HG02885 (cell line): ENCODE results near the gene AUNIP.

Experiments used
- ATAC-seq: cut with Tn5 transposase; IDR thresholded peaks from one replicate; pipeline ENCODE4 v1.9.1; 2021; ENCODE audit warnings: mild to moderate bottlenecking; ENCODE audit not compliant: unreplicated experiment, poor library complexity

The AUNIP gene

GRCh38 chr1:25834894-25835293 lies 24.4 kb downstream of the AUNIP start:
- no peak for ATAC-seq

DNA sequence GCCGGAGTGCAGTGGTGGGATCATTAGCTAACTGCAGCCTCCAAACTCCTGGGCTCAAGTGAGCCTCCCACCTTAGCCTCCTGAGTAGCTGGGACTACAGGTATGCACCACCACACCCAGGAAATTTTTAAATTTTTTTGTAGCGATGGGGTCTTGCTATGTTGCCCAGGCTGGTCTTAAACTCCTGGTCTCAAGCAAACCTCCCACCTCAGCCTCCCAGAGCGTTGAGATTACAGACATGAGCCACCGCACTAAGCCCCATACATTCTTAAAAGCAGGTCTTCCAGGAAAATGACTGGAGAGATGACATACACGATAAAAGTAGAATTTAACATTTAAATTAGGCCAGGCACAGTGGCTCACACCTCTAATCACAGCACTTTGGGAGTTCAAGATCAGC lies 26.1 kb downstream of the AUNIP start:
- ATAC-seq = no peak

GRCh38 chr1:25832336-25833037 lies 26.8 kb downstream of the AUNIP start:
- ATAC-seq = no peak

- no peak for ATAC-seq
Measured at GRCh38 chr1:25831569-25832196, 27.6 kb downstream of the AUNIP start.

DNA sequence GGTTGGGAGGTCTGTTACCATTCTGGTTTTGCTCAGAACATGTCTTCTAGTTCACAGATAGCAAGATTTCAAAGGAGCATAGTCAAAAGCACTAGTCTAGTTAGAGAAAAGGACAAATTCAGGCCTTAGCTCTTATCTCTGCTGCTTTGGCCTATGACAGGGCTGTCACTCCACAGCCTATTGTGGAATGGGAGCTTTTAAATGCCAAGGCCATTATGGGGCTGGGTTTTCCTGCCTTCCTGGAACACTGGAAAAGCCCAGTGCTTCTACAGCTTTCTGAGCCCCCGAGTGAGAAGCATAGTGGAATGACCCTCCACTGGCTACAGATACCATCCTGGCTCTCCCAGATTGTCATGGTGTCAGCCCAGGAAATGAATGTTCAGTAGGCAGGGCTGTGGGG lies 30.2 kb downstream of the AUNIP start:
- ATAC-seq = no peak

DNA sequence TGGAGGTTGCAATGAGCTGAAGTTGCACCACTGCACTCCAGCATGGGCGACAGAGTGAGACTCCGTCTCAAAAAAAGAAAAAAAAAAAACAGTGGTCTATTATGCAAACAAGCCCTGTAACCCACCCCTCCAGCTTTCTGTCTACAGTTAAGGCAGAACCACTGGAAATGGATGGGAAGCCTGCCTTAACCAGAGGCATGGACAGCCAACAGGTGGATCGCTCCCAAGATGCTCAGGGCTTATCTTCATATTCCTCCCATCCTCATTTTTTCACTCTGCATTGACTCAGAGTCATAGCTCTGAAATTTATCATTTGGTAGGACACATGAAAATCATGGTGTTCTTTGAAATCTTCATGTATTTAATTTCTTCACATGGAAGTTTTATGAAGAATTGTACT lies 30.8 kb downstream of the AUNIP start:
- no peak for ATAC-seq

- ATAC-seq = no peak
Measured at GRCh38 chr1:25826571-25826970, 32.7 kb downstream of the AUNIP start.

GRCh38 chr1:25825605-25826004 lies 33.7 kb downstream of the AUNIP start:
- no peak for ATAC-seq

GRCh38 chr1:25821630-25822091 lies 37.6 kb downstream of the AUNIP start:
- ATAC-seq = no peak

DNA sequence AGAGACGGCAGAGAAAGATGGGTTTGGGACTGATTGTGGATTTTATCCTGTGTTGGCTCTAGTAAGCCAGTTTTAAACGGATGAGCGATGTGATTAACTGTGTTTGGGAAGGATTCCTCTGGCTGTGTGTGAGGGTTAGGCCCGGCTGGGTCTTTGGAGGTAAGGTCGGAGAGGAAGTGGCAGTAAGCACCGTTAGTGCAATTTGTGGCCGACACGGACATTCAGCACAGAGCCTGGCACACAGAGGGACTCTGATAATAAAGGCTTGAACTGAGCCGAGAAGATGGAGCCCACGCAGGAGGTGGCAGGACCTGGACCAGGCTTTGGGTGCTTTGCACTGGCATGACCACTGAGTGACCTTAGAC lies 38.2 kb downstream of the AUNIP start:
- no peak for ATAC-seq

GRCh38 chr1:25820247-25821111 lies 38.8 kb downstream of the AUNIP start:
- peak; percentile 38 for ATAC-seq

DNA sequence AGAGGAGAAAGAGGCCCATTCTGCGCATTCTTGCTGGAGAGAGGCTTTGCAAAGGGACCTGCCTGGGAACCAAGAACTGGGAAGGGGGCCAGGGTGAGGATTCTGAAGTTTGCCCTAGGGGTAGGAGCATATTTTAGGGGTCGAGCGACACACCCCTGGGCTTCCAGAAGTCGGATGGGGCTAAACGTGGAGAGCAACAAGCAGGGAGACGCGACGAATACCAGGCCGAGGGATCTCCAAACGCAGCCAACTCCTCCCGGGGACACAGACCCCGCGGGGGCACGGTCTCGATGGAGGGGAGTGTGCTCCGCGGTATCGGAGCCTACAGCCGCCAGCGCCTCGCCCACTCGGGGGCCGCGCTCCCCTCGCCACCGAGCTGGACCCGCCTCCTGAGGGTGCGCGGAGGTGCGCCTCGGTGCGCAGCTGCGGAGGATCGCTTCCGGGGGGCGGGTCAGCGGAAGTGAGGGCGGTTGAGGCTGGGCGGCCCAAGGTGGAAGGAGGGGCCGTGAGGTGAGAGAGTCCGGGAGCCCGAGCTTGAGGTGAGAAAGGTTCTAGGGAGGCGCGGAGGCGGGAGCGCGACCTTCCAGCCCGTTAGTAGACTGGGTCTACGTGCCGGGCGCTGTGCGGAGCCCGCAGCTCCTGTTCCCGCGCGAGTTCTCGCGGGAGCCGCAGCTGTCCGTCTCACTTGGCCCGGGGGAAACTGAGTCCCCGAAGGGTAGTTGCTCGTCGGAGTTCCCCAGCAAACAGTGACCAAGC lies 39.6 kb downstream of the AUNIP start, which contains the start of gene MTFR1L:
MTFR1L (plus strand) TSS at position 464 of the 756 bp plus-strand sequence. CDS start 3,151 bp downstream, outside the sequence.
- peak; percentile 88 for ATAC-seq

DNA sequence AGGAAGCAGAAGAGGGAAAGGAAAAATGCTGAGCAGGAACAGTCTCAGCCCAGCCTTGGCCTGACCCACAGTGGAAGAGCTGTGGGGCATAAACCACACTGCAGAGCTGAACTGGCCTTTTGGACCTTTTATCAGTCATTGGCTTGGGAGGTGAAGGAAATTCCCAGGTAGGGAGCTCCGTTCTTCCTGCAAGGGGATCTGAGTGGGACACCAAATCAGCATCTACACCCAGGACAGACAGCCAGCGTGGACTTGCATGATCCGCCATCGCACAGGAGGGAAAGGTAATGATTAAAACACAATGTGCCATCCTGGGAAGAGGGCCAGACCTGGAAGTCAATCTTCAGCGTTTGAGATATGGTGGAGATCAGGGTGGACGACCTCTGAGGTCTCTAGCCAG lies 40.7 kb downstream of the AUNIP start:
- ATAC-seq = no peak

DNA sequence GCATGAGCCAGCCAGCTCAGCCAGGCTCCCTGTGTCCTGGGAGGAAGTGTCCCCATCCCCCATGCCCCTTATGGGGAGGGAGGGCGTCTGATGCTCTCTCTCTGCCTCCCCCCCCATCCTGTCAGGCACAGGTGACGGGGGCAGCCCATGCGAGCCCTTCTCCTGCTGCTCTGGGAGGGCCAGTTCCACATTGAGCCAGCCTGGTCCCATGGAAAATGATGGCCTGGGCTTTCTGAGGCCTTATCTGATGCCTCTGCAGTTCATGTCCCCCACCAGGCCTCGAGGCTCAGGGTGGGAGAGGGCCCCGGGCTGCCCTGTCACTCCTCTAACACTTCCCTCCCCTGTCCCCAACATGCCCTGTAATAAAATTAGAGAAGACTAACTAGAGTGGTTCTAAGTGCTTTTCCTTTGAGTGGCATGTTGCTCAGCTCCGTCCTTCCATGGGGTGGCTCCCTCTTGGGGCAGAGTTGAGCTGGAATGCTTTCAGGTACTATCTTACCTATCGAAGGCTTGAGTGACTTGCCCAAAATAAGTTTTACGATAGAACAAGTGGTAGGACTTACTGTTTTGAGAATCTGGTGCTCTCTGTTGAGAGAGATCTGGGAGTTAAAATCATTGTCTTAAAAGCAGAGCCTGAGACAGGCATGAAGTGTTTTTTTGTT lies 41.3 kb downstream of the AUNIP start:
- ATAC-seq = no peak

GRCh38 chr1:25816112-25816718 lies 43.0 kb downstream of the AUNIP start:
- ATAC-seq = no peak

DNA sequence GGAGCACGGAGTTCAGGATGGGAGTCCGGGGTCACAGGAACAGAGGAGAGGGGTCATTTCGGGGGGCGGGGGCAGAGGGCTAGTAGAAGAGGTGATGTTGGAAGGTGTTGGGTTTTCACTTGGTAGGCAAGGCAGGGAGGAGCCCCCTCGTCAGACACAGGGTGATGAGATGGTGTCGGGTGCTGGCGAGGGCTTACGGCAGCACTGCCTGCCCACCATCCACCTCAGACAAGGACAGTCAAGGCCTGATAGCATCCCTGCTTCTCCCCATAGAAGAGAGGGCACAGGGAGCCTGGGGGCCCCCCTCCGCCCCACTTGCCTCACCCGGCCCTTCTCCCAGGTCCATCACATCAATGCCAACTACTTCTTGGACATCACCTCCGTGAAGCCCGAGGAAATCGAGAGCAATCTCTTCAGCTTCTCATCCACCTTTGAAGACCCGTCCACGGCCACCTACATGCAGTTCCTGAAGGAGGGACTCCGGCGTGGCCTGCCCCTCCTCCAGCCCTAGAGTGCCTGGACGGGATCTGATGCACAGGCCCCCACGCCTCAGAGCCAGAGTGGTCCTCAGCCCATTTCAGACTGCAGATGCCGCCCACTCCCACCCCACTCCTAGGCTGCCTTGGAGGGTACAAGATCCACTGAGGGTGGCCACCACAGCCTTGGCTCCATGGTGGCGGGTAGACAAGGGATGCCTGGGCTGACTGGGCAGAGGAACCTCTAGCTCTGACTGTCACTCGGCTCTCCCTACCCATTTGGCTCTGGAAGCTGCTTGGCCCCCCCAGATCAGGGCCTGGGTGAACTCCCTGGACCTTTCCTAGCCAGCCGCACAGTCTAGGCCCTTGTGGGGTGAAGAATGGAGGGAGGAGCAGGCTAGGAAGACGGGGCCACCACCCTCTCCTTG lies 43.8 kb downstream of the AUNIP start:
- ATAC-seq = no peak

DNA sequence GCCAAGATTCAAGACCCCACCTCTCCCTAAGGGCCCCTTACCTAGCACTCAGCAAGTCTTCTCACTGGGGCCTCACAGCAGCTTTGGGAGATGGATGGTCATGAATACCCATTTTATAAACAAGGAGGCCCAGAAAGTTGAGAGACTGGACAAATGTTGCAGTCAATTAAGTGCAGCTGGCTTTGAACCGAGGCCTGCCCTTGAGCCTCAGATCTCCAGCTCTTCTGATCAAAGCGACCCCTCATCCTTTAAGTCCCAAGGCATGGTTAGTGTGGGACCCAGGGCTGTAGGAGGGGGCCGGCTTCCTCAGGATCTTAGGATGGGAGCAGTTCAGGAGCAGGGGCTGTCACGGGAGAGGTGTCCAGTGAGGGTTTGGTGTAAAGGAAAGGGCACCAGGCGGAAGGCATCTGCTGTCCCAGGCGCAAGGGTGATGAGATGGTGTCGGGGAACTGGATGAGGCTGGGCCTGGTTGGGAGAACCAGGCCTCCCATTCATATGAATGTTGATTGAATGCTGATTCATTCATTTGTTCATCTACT lies 44.6 kb downstream of the AUNIP start:
- no peak for ATAC-seq
